ENCODE results near the gene SDCBP2.

Gene SDCBP2

DNA sequence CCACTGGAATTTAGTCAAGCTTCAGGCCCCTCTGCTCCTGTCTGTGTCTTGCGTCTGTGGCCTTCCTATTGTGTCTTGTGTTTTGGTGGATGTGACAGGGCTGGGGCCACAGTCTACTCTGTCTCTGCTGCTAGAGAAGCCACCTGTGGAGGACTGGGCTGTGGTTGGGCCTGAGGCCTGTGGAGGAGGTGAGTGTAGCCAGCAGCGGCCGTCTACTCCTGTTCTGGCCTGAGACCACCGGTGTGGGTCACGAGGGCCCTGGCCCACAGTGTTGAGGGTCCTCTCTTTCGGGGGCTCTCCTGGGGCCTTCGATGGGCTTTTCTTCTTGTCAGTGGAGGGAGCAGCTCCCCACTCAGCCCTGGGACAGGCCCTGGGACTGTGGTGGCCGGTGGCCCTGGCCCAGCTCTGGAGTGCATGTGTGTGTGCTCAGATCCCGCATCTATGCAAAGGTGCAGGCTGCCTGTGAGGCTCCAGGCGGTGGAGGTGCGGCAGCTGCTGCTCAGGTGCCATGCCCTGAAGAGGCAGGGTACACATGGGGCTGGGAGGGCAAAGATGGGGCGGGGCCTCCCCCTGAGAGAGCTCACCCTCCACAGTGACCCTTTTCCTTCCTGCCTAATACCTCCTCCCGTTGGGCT is 20.8 kb downstream of the SDCBP2 start:
- TF ChIP-seq POLR2A (IDR thresholded peaks at IDR 0.05; ENCODE audit: low read depth, low read length) = no peak
- no peak for TF ChIP-seq TAF1 (IDR thresholded peaks at IDR 0.05; ENCODE audit: low read depth, low read length)
- no peak for TF ChIP-seq POU2F2 (IDR thresholded peaks at IDR 0.05; ENCODE audit: low read depth, low read length)
- TF ChIP-seq POLR2AphosphoS5 (IDR thresholded peaks at IDR 0.05; ENCODE audit: low read depth, low read length) = no peak
- TF ChIP-seq PAX5 (IDR thresholded peaks at IDR 0.05; ENCODE audit: insufficient read depth, low read length, severe bottlenecking) = no peak
- no peak for TF ChIP-seq SPI1 (IDR thresholded peaks at IDR 0.05; ENCODE audit: low read depth, low read length)
- FAIRE-seq = no peak
- no peak for DNase-seq (ENCODE audit: insufficient read length, low spot score)

DNA sequence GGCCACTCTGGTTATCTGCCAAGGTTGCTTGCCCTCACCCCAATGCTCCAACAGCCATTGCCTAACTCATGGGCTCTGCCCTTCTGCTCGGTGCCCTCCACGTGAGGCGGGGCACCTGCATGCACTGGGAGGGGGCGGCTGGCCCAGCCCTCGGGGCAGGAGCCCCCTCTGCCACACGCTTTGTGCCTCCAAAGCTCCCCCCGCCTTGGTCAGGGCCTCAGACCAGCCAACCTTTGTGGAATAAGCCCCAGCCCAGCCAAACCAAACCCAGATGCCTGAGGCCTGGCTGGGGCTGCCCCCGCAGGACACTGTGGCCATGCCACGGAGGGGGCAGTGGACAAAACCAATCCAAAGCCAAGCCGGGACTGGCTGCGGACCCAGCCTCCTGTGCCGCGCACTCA is 21.4 kb downstream of the SDCBP2 start:
- FAIRE-seq = no peak
- DNase-seq (ENCODE audit: insufficient read length, low spot score) = no peak
- no peak for TF ChIP-seq POLR2AphosphoS5 (IDR thresholded peaks at IDR 0.05; ENCODE audit: low read depth, low read length)
- no peak for TF ChIP-seq TAF1 (IDR thresholded peaks at IDR 0.05; ENCODE audit: low read depth, low read length)
- TF ChIP-seq POU2F2 (IDR thresholded peaks at IDR 0.05; ENCODE audit: low read depth, low read length) = no peak
- no peak for TF ChIP-seq PAX5 (IDR thresholded peaks at IDR 0.05; ENCODE audit: insufficient read depth, low read length, severe bottlenecking)
- no peak for TF ChIP-seq SPI1 (IDR thresholded peaks at IDR 0.05; ENCODE audit: low read depth, low read length)
- TF ChIP-seq POLR2A (IDR thresholded peaks at IDR 0.05; ENCODE audit: low read depth, low read length) = no peak

DNA sequence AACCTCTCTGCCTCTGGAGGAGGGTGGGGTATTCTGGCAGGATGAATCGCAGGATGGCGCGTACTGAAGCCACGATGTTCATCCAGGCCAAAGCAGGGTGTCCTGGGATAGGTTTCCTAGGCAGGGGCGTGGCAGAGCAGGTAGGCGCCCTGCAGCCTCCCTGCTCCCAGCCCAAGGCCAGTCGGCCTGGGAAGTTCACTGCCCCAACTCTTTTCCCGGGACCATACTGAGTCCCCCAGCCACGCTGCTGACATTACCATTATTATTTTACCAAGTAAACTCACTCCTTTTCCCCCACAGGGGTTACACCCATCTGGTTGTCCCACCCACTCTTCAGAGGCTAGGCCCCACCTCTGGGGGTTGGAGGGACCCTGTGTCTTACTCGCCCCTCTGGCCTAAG is 21.8 kb downstream of the SDCBP2 start:
- no peak for FAIRE-seq
- no peak for TF ChIP-seq POLR2AphosphoS5 (IDR thresholded peaks at IDR 0.05; ENCODE audit: low read depth, low read length)
- no peak for TF ChIP-seq PAX5 (IDR thresholded peaks at IDR 0.05; ENCODE audit: insufficient read depth, low read length, severe bottlenecking)
- TF ChIP-seq POU2F2 (IDR thresholded peaks at IDR 0.05; ENCODE audit: low read depth, low read length) = no peak
- TF ChIP-seq SPI1 (IDR thresholded peaks at IDR 0.05; ENCODE audit: low read depth, low read length) = no peak
- TF ChIP-seq TAF1 (IDR thresholded peaks at IDR 0.05; ENCODE audit: low read depth, low read length) = no peak
- TF ChIP-seq POLR2A (IDR thresholded peaks at IDR 0.05; ENCODE audit: low read depth, low read length) = no peak
- no peak for DNase-seq (ENCODE audit: insufficient read length, low spot score)

DNA sequence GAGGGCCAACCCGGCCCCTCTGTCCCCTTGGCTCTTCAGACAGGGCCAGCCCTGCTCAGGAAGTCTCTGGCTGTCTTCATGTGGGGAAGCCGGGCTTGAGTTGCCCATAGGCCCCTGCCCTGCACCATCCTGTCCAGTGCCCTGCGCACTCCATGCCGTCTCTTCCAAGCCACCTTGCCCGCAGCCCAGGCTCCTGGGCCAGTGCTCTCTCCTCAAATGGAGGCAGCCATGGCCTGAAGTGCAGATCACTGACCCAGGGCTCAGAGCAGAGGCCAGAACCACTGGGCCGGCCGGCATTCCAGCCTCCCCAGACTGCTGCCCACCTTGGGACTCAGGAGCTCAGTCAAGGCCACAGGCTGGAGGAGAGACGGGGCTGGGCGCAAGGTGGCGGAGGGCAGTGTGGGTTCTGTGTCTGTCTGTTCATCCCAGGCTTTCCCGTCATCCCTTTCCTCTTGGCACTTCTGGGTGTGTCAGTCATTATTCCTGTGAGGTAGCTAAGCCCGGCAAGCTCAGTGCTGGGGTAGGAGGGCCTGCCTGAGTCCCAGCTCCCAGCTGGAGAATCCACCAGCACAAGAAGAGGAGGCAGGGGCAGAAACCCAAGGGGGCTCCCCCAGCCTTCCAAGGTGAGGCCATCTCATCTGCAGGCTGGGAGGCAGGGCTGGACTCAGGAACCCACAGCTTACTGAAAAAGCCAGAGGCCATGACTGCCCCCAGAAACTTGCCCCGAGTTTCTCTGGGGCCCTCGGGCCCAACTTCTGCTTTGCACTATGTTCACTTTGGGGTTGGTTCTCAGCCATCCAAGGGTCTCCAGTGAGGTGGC is 22.4 kb downstream of the SDCBP2 start:
- FAIRE-seq = no peak
- no peak for DNase-seq (ENCODE audit: insufficient read length, low spot score)
- TF ChIP-seq POLR2A (IDR thresholded peaks at IDR 0.05; ENCODE audit: low read depth, low read length) = no peak
- TF ChIP-seq POU2F2 (IDR thresholded peaks at IDR 0.05; ENCODE audit: low read depth, low read length) = no peak
- TF ChIP-seq SPI1 (IDR thresholded peaks at IDR 0.05; ENCODE audit: low read depth, low read length) = no peak
- TF ChIP-seq TAF1 (IDR thresholded peaks at IDR 0.05; ENCODE audit: low read depth, low read length) = no peak
- TF ChIP-seq PAX5 (IDR thresholded peaks at IDR 0.05; ENCODE audit: insufficient read depth, low read length, severe bottlenecking) = no peak
- TF ChIP-seq POLR2AphosphoS5 (IDR thresholded peaks at IDR 0.05; ENCODE audit: low read depth, low read length) = no peak

DNA sequence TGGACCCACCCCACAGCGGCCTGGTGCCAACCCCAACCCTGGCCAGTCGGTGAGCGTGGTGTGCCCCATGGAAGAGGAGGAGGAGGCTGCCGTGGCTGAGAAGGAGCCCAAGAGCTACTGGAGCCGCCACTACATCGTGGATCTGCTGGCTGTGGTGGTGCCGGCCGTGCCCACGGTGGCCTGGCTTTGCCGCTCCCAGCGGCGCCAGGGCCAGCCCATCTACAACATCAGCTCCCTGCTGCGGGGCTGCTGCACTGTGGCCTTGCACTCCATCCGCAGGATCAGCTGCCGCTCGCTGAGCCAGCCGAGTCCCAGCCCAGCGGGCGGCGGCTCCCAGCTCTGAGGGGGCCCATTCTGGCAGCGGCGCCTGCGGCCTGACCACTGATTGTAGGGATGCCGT is 23.2 kb downstream of the SDCBP2 start:
- FAIRE-seq = no peak
- no peak for DNase-seq (ENCODE audit: insufficient read length, low spot score)
- TF ChIP-seq PAX5 (IDR thresholded peaks at IDR 0.05; ENCODE audit: insufficient read depth, low read length, severe bottlenecking) (no peak), POLR2A (IDR thresholded peaks at IDR 0.05; ENCODE audit: low read depth, low read length) (no peak), POU2F2 (IDR thresholded peaks at IDR 0.05; ENCODE audit: low read depth, low read length) (no peak), POLR2AphosphoS5 (IDR thresholded peaks at IDR 0.05; ENCODE audit: low read depth, low read length) (no peak), TAF1 (IDR thresholded peaks at IDR 0.05; ENCODE audit: low read depth, low read length) (no peak), SPI1 (IDR thresholded peaks at IDR 0.05; ENCODE audit: low read depth, low read length) (no peak)

DNA sequence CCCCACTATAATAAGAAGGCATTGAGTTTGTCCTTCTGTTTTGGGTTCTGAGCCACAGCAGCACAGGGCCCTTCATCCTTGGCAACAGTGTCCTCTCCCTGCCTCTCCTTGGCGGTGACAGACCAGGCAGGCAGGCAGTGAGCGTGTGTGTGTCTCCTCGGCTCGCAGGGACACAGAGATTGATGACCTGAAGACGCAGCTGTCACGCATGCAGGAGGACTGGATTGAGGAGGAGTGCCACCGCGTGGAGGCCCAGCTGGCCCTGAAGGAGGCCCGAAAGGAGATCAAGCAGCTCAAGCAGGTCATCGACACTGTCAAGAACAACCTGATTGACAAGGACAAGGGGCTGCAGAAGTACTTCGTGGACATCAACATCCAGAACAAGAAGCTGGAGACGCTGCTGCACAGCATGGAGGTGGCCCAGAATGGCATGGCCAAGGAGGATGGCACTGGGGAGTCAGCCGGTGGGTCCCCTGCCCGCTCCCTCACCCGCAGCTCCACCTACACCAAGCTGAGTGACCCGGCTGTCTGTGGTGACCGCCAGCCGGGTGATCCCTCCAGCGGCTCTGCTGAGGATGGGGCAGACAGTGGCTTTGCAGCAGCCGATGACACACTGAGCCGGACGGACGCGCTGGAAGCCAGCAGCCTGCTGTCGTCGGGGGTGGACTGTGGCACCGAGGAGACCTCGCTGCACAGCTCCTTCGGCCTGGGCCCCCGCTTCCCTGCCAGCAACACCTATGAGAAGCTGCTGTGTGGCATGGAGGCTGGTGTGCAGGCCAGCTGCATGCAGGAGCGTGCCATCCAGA is 24.0 kb downstream of the SDCBP2 start:
- FAIRE-seq (no peak), DNase-seq (ENCODE audit: insufficient read length, low spot score) (no peak)
- TF ChIP-seq POLR2A (IDR thresholded peaks at IDR 0.05; ENCODE audit: low read depth, low read length) (no peak), POLR2AphosphoS5 (IDR thresholded peaks at IDR 0.05; ENCODE audit: low read depth, low read length) (no peak)

DNA sequence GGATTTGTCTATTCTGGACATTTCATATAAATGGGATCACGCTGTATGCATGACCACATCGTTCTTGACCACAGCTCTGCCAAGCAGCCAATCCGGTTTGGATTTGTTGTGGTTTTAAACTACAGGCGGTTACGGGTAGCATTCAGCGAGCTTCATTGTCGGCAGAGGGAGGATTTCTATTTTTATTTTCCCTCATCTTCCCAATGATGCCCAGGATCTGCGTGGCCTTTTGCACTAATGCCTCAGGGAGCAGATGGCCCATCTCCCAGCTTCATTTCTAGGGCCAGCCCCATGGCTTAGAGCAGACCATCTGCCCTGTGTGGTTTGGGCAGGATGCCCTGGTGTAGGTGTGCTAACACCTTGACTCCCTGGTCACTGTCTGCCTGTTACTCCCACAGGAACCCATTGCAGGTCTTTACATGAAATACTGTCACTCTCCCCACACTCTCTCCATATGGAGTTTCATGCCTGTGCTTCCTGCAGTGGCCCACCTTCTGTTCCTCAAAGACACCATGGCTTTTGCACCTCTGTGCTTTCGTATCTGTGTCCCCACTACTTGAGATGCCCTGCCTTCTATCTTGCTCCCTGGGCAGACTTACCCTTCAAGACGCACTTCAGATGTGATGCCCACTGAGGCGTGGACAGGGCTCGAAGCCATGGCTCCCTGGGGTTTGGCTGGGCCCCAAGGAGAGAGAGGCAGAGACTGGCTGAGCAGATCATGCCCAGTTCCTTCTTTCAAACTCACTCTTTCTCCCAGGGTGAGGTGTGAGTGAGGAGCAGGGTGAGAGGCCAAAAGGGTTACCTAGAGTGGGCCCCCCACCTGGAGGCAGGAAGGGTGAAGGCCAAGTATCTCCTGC is 26.0 kb downstream of the SDCBP2 start:
- no peak for TF ChIP-seq POLR2A (IDR thresholded peaks at IDR 0.05; ENCODE audit: low read depth, low read length)
- no peak for TF ChIP-seq POLR2AphosphoS5 (IDR thresholded peaks at IDR 0.05; ENCODE audit: low read depth, low read length)
- no peak for TF ChIP-seq SPI1 (IDR thresholded peaks at IDR 0.05; ENCODE audit: low read depth, low read length)
- no peak for TF ChIP-seq PAX5 (IDR thresholded peaks at IDR 0.05; ENCODE audit: insufficient read depth, low read length, severe bottlenecking)
- no peak for FAIRE-seq
- DNase-seq (ENCODE audit: insufficient read length, low spot score) = no peak

DNA sequence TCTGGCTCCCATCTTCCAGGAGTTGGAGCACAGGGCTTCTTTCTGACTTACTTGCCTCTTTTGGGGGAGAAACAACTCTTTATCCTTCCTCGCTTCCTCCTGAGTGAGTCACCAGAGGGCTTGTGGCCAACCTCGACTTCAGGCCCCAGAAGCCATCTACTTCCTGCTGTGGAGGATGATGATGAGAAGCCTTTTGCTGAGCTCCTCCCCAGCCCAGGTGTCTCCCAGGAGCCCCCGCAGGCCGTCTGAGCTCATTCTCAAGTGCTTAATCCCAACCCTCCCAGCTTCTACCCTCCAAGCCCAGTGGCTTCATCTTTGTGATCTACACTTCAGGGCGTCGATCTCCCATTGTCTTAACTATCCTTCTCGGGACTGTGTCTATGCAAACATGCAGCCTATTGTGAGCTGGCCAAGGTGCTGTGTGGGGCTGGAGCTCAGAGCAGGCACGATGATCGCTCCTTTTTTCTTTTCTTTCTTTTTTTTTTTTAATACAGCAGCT is 27.9 kb downstream of the SDCBP2 start:
- DNase-seq (ENCODE audit: insufficient read length, low spot score) = no peak

More for the DNA sequence above, 27.9 kb downstream of the SDCBP2 start:
- TF ChIP-seq POLR2AphosphoS5 (IDR thresholded peaks at IDR 0.05; ENCODE audit: low read depth, low read length) (no peak), POLR2A (IDR thresholded peaks at IDR 0.05; ENCODE audit: low read depth, low read length) (no peak), SPI1 (IDR thresholded peaks at IDR 0.05; ENCODE audit: low read depth, low read length) (no peak), PAX5 (IDR thresholded peaks at IDR 0.05; ENCODE audit: insufficient read depth, low read length, severe bottlenecking) (no peak), POU2F2 (IDR thresholded peaks at IDR 0.05; ENCODE audit: low read depth, low read length) (no peak), TAF1 (IDR thresholded peaks at IDR 0.05; ENCODE audit: low read depth, low read length) (no peak)
- FAIRE-seq = no peak
